HepG2 (cell line): ENCODE results near the gene GARIN5A. TPM values are rescaled to one million over a fixed set of nuclear protein-coding genes. Genes with fewer than 3 reads are reported as not detected.

Experiments used
- AFF4 ChIP-seq: sonication (generic); formaldehyde crosslinking; IDR thresholded peaks from 2 replicates; pipeline ENCODE4 v1.4.0; 2020; ENCODE audit warnings: missing genetic modification reagents
- CCAR2 ChIP-seq: fragments of 200-400 bp; formaldehyde crosslinking; optimal IDR thresholded peaks from 2 replicates; pipeline ENCODE3; 2018; ENCODE audit warnings: low read depth, mild to moderate bottlenecking, low read length, moderate library complexity
- KDM5A ChIP-seq: fragments of 200-600 bp; sonication (generic); IDR thresholded peaks from 2 replicates; pipeline ENCODE4 v1.7.0; 2018; ENCODE audit warnings: antibody characterized with exemption, mild to moderate bottlenecking, low read length, borderline replicate concordance
- KMT2A ChIP-seq: sonication (generic); formaldehyde crosslinking; IDR thresholded peaks from 2 replicates; pipeline ENCODE4 v1.4.0; 2020; ENCODE audit warnings: missing genetic modification reagents
- MXD3 ChIP-seq: IDR thresholded peaks from 2 replicates; pipeline ENCODE4 v1.6.1; 2016; ENCODE audit warnings: mild to moderate bottlenecking, missing biosample characterization, missing genetic modification reagents
- RELA ChIP-seq: sonication (generic); formaldehyde crosslinking; IDR thresholded peaks from 2 replicates; pipeline ENCODE4 v1.4.0; 2020; ENCODE audit warnings: missing genetic modification reagents
- TBP ChIP-seq: sonication (generic); formaldehyde crosslinking; IDR thresholded peaks from 2 replicates; pipeline ENCODE4 v1.5.0; 2020; ENCODE audit warnings: missing genetic modification reagents
- ZBED4 ChIP-seq: sonication (generic); formaldehyde crosslinking; IDR thresholded peaks from 2 replicates; pipeline ENCODE4 v1.4.0; 2020; ENCODE audit warnings: missing genetic modification reagents, borderline replicate concordance
- ZIK1 ChIP-seq: sonication (generic); formaldehyde crosslinking; IDR thresholded peaks from 2 replicates; pipeline ENCODE4 v1.5.0; 2020; ENCODE audit warnings: mild to moderate bottlenecking, low read depth, missing genetic modification reagents, borderline replicate concordance
- ZNF121 ChIP-seq: sonication (generic); formaldehyde crosslinking; IDR thresholded peaks from 2 replicates; pipeline ENCODE4 v1.5.0; 2020; ENCODE audit warnings: mild to moderate bottlenecking, missing genetic modification reagents
- ZNF335 ChIP-seq: sonication (generic); formaldehyde crosslinking; IDR thresholded peaks from 2 replicates; pipeline ENCODE4 v1.4.0; 2020; ENCODE audit warnings: missing genetic modification reagents
- ZNF563 ChIP-seq: sonication (generic); formaldehyde crosslinking; IDR thresholded peaks from 2 replicates; pipeline ENCODE4 v1.8.0; 2022; ENCODE audit warnings: mild to moderate bottlenecking, moderate library complexity, missing genetic modification reagents
- ZNF597 ChIP-seq: sonication (generic); formaldehyde crosslinking; IDR thresholded peaks from 2 replicates; pipeline ENCODE4 v1.5.0; 2020; ENCODE audit warnings: missing genetic modification reagents
- ZNF660 ChIP-seq: sonication (generic); formaldehyde crosslinking; IDR thresholded peaks from 2 replicates; pipeline ENCODE4 v1.5.1; 2020; ENCODE audit warnings: mild to moderate bottlenecking, low read depth, missing genetic modification reagents, borderline replicate concordance
- ZNF737 ChIP-seq: sonication (generic); formaldehyde crosslinking; IDR thresholded peaks from 2 replicates; pipeline ENCODE4 v1.5.0; 2020; ENCODE audit warnings: missing genetic modification reagents, mild to moderate bottlenecking, borderline replicate concordance
- ZNF740 ChIP-seq: sonication (generic); formaldehyde crosslinking; IDR thresholded peaks from 2 replicates; pipeline ENCODE4 v1.4.0; 2020; ENCODE audit warnings: missing genetic modification reagents
- ZNF775 ChIP-seq: sonication (generic); formaldehyde crosslinking; IDR thresholded peaks from 2 replicates; pipeline ENCODE4 v1.4.0; 2020; ENCODE audit warnings: missing genetic modification reagents, mild to moderate bottlenecking, moderate library complexity, borderline replicate concordance
- ZNF777 ChIP-seq: sonication (generic); formaldehyde crosslinking; IDR thresholded peaks from 2 replicates; pipeline ENCODE4 v1.4.0; 2020; ENCODE audit warnings: missing genetic modification reagents
- ZSCAN20 ChIP-seq: sonication (generic); formaldehyde crosslinking; IDR thresholded peaks from 2 replicates; pipeline ENCODE4 v1.4.0; 2020; ENCODE audit warnings: missing genetic modification reagents, mild to moderate bottlenecking, borderline replicate concordance
- polyA plus RNA-seq, 8 experiments: library from polyadenylated mRNA; depleted of rRNA in 3 of 8; stranded (reverse) in 7 of 8; unstranded in 1 of 8; fragments of >200 nt; fragmentation: Illumina TruSeq in 4 of 8; extraction: Trizol in 4 of 8; gene quantifications; 2 replicates each; pipeline versions ENCODE4 v1.2.1 to v1.2.3, GENCODE V29; 2011 to 2016; ENCODE audit warnings: low read depth in 4 of 8, missing spikeins in 1 of 8, mixed read lengths in 1 of 8; ENCODE audit not compliant: insufficient read depth in 1 of 8
- total RNA-seq, 5 experiments: library from RNA; depleted of rRNA; stranded (reverse); fragments of >200 nt; fragmentation: Illumina TruSeq; extraction: Trizol; gene quantifications; 2 replicates each; pipeline ENCODE4 v1.2.3, GENCODE V29; 2016; ENCODE audit warnings: low read depth in 1 of 5

Gene GARIN5A
- total and polyA plus RNA-seq, 2 of the 13 experiments (the other 11 are each of a cell fraction or from before 2014, with no cell fraction given) = not detected

GRCh38 chr19:50431343-50432220, 45.1 kb downstream of the GARIN5A start (continued):
- TF ChIP-seq ZNF660 (no peak), ZNF737 (CRISPR knock-in tag) (no peak), ZBED4 (CRISPR knock-in tag) (no peak), ZSCAN20 (no peak), ZNF775 (CRISPR knock-in tag) (no peak), ZNF335 (CRISPR knock-in tag) (no peak), ZNF597 (no peak), ZNF777 (peak; percentile 44; the same call in 1 of the 2 replicates), ZNF121 (CRISPR knock-in tag) (peak; percentile 4; the same call in 1 of the 2 replicates), ZNF740 (CRISPR knock-in tag) (no peak), TBP (CRISPR knock-in tag) (no peak), AFF4 (CRISPR knock-in tag) (no peak), MXD3 (CRISPR knock-in tag) (0 out of 2 replicates have a peak, but pooled peaks have one; percentile 38), CCAR2 (no peak), KDM5A (no peak), ZIK1 (CRISPR knock-in tag) (no peak), RELA (CRISPR knock-in tag) (no peak), ZNF563 (CRISPR knock-in tag) (0 out of 2 replicates have a peak, but pooled peaks have one; percentile 28), KMT2A (CRISPR knock-in tag) (no peak)
